ENCODE measurements around the gene SPTB. TPM values are rescaled to one million over a fixed set of nuclear protein-coding genes. Genes with fewer than 3 reads are reported as not detected.

The SPTB gene
- total RNA-seq, 1 donor from 2014 or later: 0.98 TPM

GRCh38 chr14:64714432-64715025 is 165.2 kb downstream of the SPTB start:
- Histone ChIP-seq H3K27ac (no peak overlapping the region), H3K4me1 (peaks cover 65% of the 10 kb centered on the region), H3K4me3 (no peak overlapping the region), H3K9me3 (no peaks in the 10 kb centered on the region), H3K27me3 (no peaks in the 10 kb centered on the region), H3K36me3 (no peaks in the 10 kb centered on the region)
- TF ChIP-seq CTCF (IDR thresholded peaks at IDR 0.05) (no peak), POLR2A (IDR thresholded peaks at IDR 0.05) (no peak), POLR2AphosphoS5 (IDR thresholded peaks at IDR 0.05; ENCODE audit: insufficient read depth in 1 of 2, low read depth in 1 of 2) (no peak)
- DNase-seq (ENCODE audit: extremely low spot score in 2 of 2): no peak
- intact Hi-C loops (cut with DNase I): no loop called here

GRCh38 chr14:64713677-64714076 is 166.0 kb downstream of the SPTB start:
- Histone ChIP-seq H3K9me3 (no peaks in the 10 kb centered on the region), H3K4me3 (no peak overlapping the region), H3K4me1 (peaks cover 65% of the 10 kb centered on the region), H3K27me3 (no peaks in the 10 kb centered on the region), H3K27ac (no peak overlapping the region), H3K36me3 (no peaks in the 10 kb centered on the region)
- no peak for DNase-seq (ENCODE audit: extremely low spot score in 2 of 2)
- TF ChIP-seq POLR2AphosphoS5 (IDR thresholded peaks at IDR 0.05; ENCODE audit: insufficient read depth in 1 of 2, low read depth in 1 of 2): no peak
- no peak for TF ChIP-seq CTCF (IDR thresholded peaks at IDR 0.05)
- no peak for TF ChIP-seq POLR2A (IDR thresholded peaks at IDR 0.05)
- intact Hi-C loops (cut with DNase I): no loop called here

GRCh38 chr14:64711039-64711438 is 168.7 kb downstream of the SPTB start:
- no peak for DNase-seq (ENCODE audit: extremely low spot score in 2 of 2)
- Histone ChIP-seq H3K27me3 (no peaks in the 10 kb centered on the region), H3K27ac (peak overlapping the region; percentile 52), H3K9me3 (no peaks in the 10 kb centered on the region), H3K4me1 (peaks cover 66% of the 10 kb centered on the region), H3K4me3 (no peak overlapping the region), H3K36me3 (no peaks in the 10 kb centered on the region)
- no peak for TF ChIP-seq POLR2A (IDR thresholded peaks at IDR 0.05)
- TF ChIP-seq CTCF (IDR thresholded peaks at IDR 0.05): no peak
- TF ChIP-seq POLR2AphosphoS5 (IDR thresholded peaks at IDR 0.05; ENCODE audit: insufficient read depth in 1 of 2, low read depth in 1 of 2): no peak
- intact Hi-C loops (cut with DNase I): no loop called here

GRCh38 chr14:64709126-64709525 is 170.6 kb downstream of the SPTB start:
- no peak for DNase-seq (ENCODE audit: extremely low spot score in 2 of 2)
- Histone ChIP-seq H3K27ac (peak overlapping the region; percentile 92), H3K4me3 (peak overlapping the region in 1 of 2 donors; percentile 11), H3K27me3 (no peaks in the 10 kb centered on the region), H3K4me1 (peaks cover 59% of the 10 kb centered on the region), H3K9me3 (no peaks in the 10 kb centered on the region), H3K36me3 (no peaks in the 10 kb centered on the region)
- intact Hi-C loops (cut with DNase I): no loop called here
- TF ChIP-seq POLR2A (IDR thresholded peaks at IDR 0.05) (no peak), POLR2AphosphoS5 (IDR thresholded peaks at IDR 0.05; ENCODE audit: insufficient read depth in 1 of 2, low read depth in 1 of 2) (no peak), CTCF (IDR thresholded peaks at IDR 0.05) (no peak)

- H3K27me3 ChIP-seq: no peaks in the 10 kb centered on the region
- peak overlapping the region; percentile 92 for H3K27ac ChIP-seq
- no peaks in the 10 kb centered on the region for H3K9me3 ChIP-seq
- H3K4me1 ChIP-seq: peaks cover 66% of the 10 kb centered on the region
- intact Hi-C loops (cut with DNase I): no loop called here
- H3K36me3 ChIP-seq: no peaks in the 10 kb centered on the region
- peak overlapping the region in 1 of 2 donors; percentile 11 for H3K4me3 ChIP-seq
- TF ChIP-seq CTCF (IDR thresholded peaks at IDR 0.05): no peak
- peak in 1 of 2 donors; percentile 6 for TF ChIP-seq POLR2AphosphoS5 (IDR thresholded peaks at IDR 0.05; ENCODE audit: insufficient read depth in 1 of 2, low read depth in 1 of 2)
- no peak for DNase-seq (ENCODE audit: extremely low spot score in 2 of 2)
These were observed 171.3 kb downstream of the SPTB start for GRCh38 chr14:64708148-64709004.
